Hepatocyte (in vitro differentiated cells): ENCODE data around the gene MAPK4. TPM values are rescaled to one million over a fixed set of nuclear protein-coding genes. Genes with fewer than 3 reads are reported as not detected.

Source experiments
- DNase-seq: peaks from one replicate; pipeline ENCODE4 v3.0.0-alpha.2; 2016; ENCODE audit warnings: low spot score
- H2AFZ ChIP-seq: fragments of 200-600 bp; sonication (generic); 2 replicates; pipeline ENCODE4 v1.6.0; 2016; ENCODE audit warnings: antibody characterized with exemption, mild to moderate bottlenecking
- H3K27ac ChIP-seq: fragments of 200-600 bp; sonication (generic); 2 replicates; pipeline ENCODE4 v1.5.1; 2016; ENCODE audit warnings: mild to moderate bottlenecking
- H3K27me3 ChIP-seq: fragments of 200-600 bp; sonication (generic); 2 replicates; pipeline ENCODE4 v1.6.1; 2016
- H3K36me3 ChIP-seq: fragments of 200-600 bp; sonication (generic); replicated peaks from 2 replicates; pipeline ENCODE4 v1.5.1; 2016; ENCODE audit warnings: low read depth; ENCODE audit not compliant: insufficient read depth
- H3K4me1 ChIP-seq: fragments of 200-600 bp; sonication (generic); 2 replicates; pipeline ENCODE4 v1.5.1; 2016; ENCODE audit warnings: mild to moderate bottlenecking, moderate library complexity; ENCODE audit not compliant: insufficient read depth
- H3K4me2 ChIP-seq: fragments of 200-600 bp; sonication (generic); 2 replicates; pipeline ENCODE4 v1.6.0; 2016
- H3K4me3 ChIP-seq: fragments of 200-600 bp; sonication (generic); 2 replicates; pipeline ENCODE4 v1.5.1; 2016; ENCODE audit warnings: mild to moderate bottlenecking
- H3K79me2 ChIP-seq: fragments of 200-600 bp; sonication (generic); 2 replicates; pipeline ENCODE4 v1.6.0; 2017; ENCODE audit warnings: mild to moderate bottlenecking
- H3K9me2 ChIP-seq: fragments of 200-600 bp; sonication (generic); replicated peaks from 2 replicates; pipeline ENCODE4 v1.6.0; 2017; ENCODE audit warnings: mild to moderate bottlenecking; ENCODE audit not compliant: insufficient read depth
- H3K9me3 ChIP-seq: fragments of 200-600 bp; sonication (generic); 2 replicates; pipeline ENCODE4 v1.5.1; 2016; ENCODE audit warnings: low read depth, mild to moderate bottlenecking
- H4K20me1 ChIP-seq: fragments of 200-600 bp; sonication (generic); 2 replicates; pipeline ENCODE4 v1.6.0; 2016; ENCODE audit warnings: mild to moderate bottlenecking; ENCODE audit not compliant: insufficient read depth, poor library complexity, severe bottlenecking
- CTCF ChIP-seq: fragments of 200-600 bp; sonication (generic); IDR thresholded peaks from 2 replicates; pipeline ENCODE4 v1.5.1; 2016; ENCODE audit warnings: antibody characterized with exemption, mild to moderate bottlenecking; ENCODE audit not compliant: poor library complexity
- EZH2 ChIP-seq: fragments of 200-600 bp; sonication (generic); IDR thresholded peaks from 2 replicates; pipeline ENCODE4 v1.6.1; 2016; ENCODE audit warnings: antibody characterized with exemption, mild to moderate bottlenecking, borderline replicate concordance
- EZH2phosphoT487 ChIP-seq: fragments of 200-600 bp; sonication (generic); IDR thresholded peaks from one replicate; pipeline ENCODE4 v1.6.1; 2018; ENCODE audit warnings: antibody characterized with exemption, mild to moderate bottlenecking, low read depth, moderate library complexity; ENCODE audit not compliant: unreplicated experiment, severe bottlenecking
- WGBS: methylation state at CpG from one replicate; pipeline ENCODE4 v1.1.6; 2016; ENCODE audit warnings: low lambda C conversion rate; ENCODE audit errors: missing lambda C conversion rate; 5-methylcytosine and 5-hydroxymethylcytosine counted together
- polyA plus RNA-seq: library from polyadenylated mRNA; unstranded; fragments of >200 nt; fragmentation: Nextera tagmentation; extraction: Ambion mirVana; gene quantifications from 2 replicates; pipeline ENCODE4 v1.2.1, GENCODE V29; 2016
- total RNA-seq: library from RNA; depleted of rRNA; stranded (reverse); fragments of >200 nt; gene quantifications from 2 replicates; pipeline ENCODE4 v1.2.3, GENCODE V29; 2014

The MAPK4 gene
- total and polyA plus RNA-seq, 2 experiments from 2014 or later, result 2.0 to 2.4 TPM

- Histone ChIP-seq H3K79me2 (no peaks in the 10 kb centered on the region), H3K9me2 (no peaks in the 10 kb centered on the region), H3K27ac (no peak overlapping the region), H3K27me3 (no peaks in the 10 kb centered on the region), H4K20me1 (no peaks in the 10 kb centered on the region), H3K36me3 (no peaks in the 10 kb centered on the region), H3K4me2 (no peak overlapping the region), H3K4me3 (no peak overlapping the region), H2AFZ (no peak overlapping the region), H3K4me1 (peaks cover 12% of the 10 kb centered on the region), H3K9me3 (no peaks in the 10 kb centered on the region)
- TF ChIP-seq CTCF (no peak), EZH2phosphoT487 (no peak), EZH2 (no peak)
- DNase-seq, result no peak
- 89% methylated on average over 2 of the region's 2 CpGs for WGBS
Observed at GRCh38 chr18:50656396-50656795, 96.5 kb downstream of the MAPK4 start.

GRCh38 chr18:50656841-50657470, 97.1 kb downstream of the MAPK4 start:
- no peak for DNase-seq
- H3K4me2 ChIP-seq, result no peak overlapping the region
- no peaks in the 10 kb centered on the region for H3K36me3 ChIP-seq
- H3K27me3 ChIP-seq, result no peaks in the 10 kb centered on the region
- H4K20me1 ChIP-seq, result no peaks in the 10 kb centered on the region
- H3K4me1 ChIP-seq, result peaks cover 12% of the 10 kb centered on the region
- no peak overlapping the region for H2AFZ ChIP-seq
- 93% methylated on average over 8 of the region's 8 CpGs for WGBS
- no peak overlapping the region for H3K27ac ChIP-seq
- TF ChIP-seq EZH2phosphoT487 (no peak), CTCF (no peak), EZH2 (no peak)
- H3K9me2 ChIP-seq, result no peaks in the 10 kb centered on the region
- H3K4me3 ChIP-seq, result no peak overlapping the region
- H3K79me2 ChIP-seq, result no peaks in the 10 kb centered on the region
- H3K9me3 ChIP-seq, result no peaks in the 10 kb centered on the region

GRCh38 chr18:50658601-50659000, 98.7 kb downstream of the MAPK4 start:
- H3K9me2 ChIP-seq, result no peaks in the 10 kb centered on the region
- no peaks in the 10 kb centered on the region for H3K27me3 ChIP-seq
- H4K20me1 ChIP-seq, result no peaks in the 10 kb centered on the region
- DNase-seq, result no peak
- H3K9me3 ChIP-seq, result no peaks in the 10 kb centered on the region
- H2AFZ ChIP-seq, result no peak overlapping the region
- no peak overlapping the region for H3K4me2 ChIP-seq
- no peak overlapping the region for H3K4me3 ChIP-seq
- 93% methylated on average over 5 of the region's 5 CpGs for WGBS
- H3K4me1 ChIP-seq, result peaks cover 12% of the 10 kb centered on the region
- H3K36me3 ChIP-seq, result no peaks in the 10 kb centered on the region
- TF ChIP-seq EZH2phosphoT487 (no peak), CTCF (no peak), EZH2 (no peak)
- no peak overlapping the region for H3K27ac ChIP-seq
- no peaks in the 10 kb centered on the region for H3K79me2 ChIP-seq
